ENCODE results near the gene TMEM200B.

DNA sequence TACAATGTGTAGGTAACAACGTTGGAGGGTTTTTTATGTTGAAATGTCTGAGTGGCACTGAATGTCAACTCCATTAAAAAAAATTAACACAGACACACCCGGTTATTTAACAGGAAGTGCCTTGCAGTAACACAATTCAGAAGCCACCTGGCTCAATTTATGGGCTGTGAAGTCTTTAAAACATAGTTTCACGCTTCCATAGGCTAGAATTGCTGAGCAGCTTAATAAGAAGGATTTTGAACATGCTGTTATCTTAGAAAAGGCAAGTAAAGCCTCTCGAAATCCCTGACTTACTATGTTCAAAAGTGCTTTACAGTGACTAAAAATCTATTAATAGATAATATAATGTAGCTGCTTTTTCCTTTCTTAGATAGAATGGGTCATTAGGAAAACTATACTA lies 38.3 kb upstream of the TMEM200B start:
- no peak for TF ChIP-seq EZH2phosphoT487 (IDR thresholded peaks at IDR 0.05; ENCODE audit: insufficient read depth, low read depth)
- no peak for TF ChIP-seq EZH2 (IDR thresholded peaks at IDR 0.05; ENCODE audit: insufficient read depth, poor library complexity, severe bottlenecking)
